H1 (cell line): ENCODE data around the gene RIMKLA. TPM values are rescaled to one million over a fixed set of nuclear protein-coding genes. Genes with fewer than 3 reads are reported as not detected.

Source experiments
- CTCF ChIA-PET: fragments of 300-600 bp; sonication (Branson Sonifier 250); formaldehyde crosslinking; loops from one replicate; lab custom pipeline; 2021; ENCODE audit not compliant: partially characterized antibody; lab: Charles Lee
- POLR2A ChIA-PET: fragments of 300-600 bp; sonication (Branson Sonifier 250); formaldehyde crosslinking; loops from one replicate; lab custom pipeline; 2021; ENCODE audit warnings: inconsistent platforms; ENCODE audit not compliant: partially characterized antibody; lab: Charles Lee
- DNase-seq, 2 experiments: peaks; one replicate each; pipeline versions ENCODE4 v3.0.0 to v3.0.0-alpha.2; 2010 to 2022; ENCODE audit warnings: low spot score in 2 of 2, low read depth in 1 of 2, mixed read lengths in 1 of 2
- FAIRE-seq: peaks from 2 replicates; lab custom pipeline; 2011; peaks lifted over from hg19 to GRCh38; lab: Jason Lieb, UNC
- H2AFZ ChIP-seq: 2 replicates; pipeline ENCODE4 v1.8.1; 2012; ENCODE audit warnings: low read length, inconsistent platforms
- H2AK5ac ChIP-seq: 2 replicates; pipeline ENCODE4 v1.6.1; 2013; ENCODE audit warnings: low read depth, low read length
- H2BK120ac ChIP-seq: replicated peaks from 2 replicates; pipeline ENCODE3; 2013; ENCODE audit warnings: low read depth, low read length, inconsistent platforms
- H2BK12ac ChIP-seq: 2 replicates; pipeline ENCODE4 v1.6.1; 2013; ENCODE audit warnings: low read depth, low read length
- H2BK15ac ChIP-seq: 2 replicates; pipeline ENCODE4 v1.6.1; 2013; ENCODE audit warnings: low read length
- H2BK20ac ChIP-seq: 2 replicates; pipeline ENCODE4 v1.6.1; 2013; ENCODE audit warnings: low read length
- H2BK5ac ChIP-seq: 2 replicates; pipeline ENCODE4 v1.6.1; 2013; ENCODE audit warnings: low read depth, low read length
- H3K14ac ChIP-seq: 2 replicates; pipeline ENCODE4 v1.6.1; 2013; ENCODE audit warnings: inconsistent platforms; ENCODE audit not compliant: insufficient read length
- H3K18ac ChIP-seq: 2 replicates; pipeline ENCODE4 v1.6.1; 2013; ENCODE audit warnings: low read length; ENCODE audit errors: extremely low read depth
- H3K23ac ChIP-seq: 2 replicates; pipeline ENCODE4 v1.6.1; 2013; ENCODE audit warnings: inconsistent platforms; ENCODE audit not compliant: insufficient read length
- H3K23me2 ChIP-seq: 2 replicates; pipeline ENCODE4 v1.6.1; 2013; ENCODE audit warnings: low read depth, low read length
- H3K27ac ChIP-seq: 2 replicates; pipeline ENCODE4 v1.6.1; 2011; ENCODE audit warnings: low read depth, low read length, inconsistent platforms
- H3K27me3 ChIP-seq, 4 experiments: replicated peaks in 1 of 4; 1 replicate in 1 of 4; 2 replicates in 3 of 4; pipeline versions ENCODE4 v1.6.1 to v1.8.1; 2011 to 2013; ENCODE audit warnings: low read length in 3 of 4, mild to moderate bottlenecking in 3 of 4, inconsistent platforms in 2 of 4, mixed read lengths in 2 of 4, moderate library complexity in 1 of 4; ENCODE audit not compliant: control insufficient read depth in 3 of 4, insufficient read depth in 3 of 4; ENCODE audit errors: extremely low read depth in 1 of 4
- H3K36me3 ChIP-seq, 4 experiments: 2 replicates each; pipeline versions ENCODE4 v1.6.1 to v1.8.1; 2011 to 2013; ENCODE audit warnings: mild to moderate bottlenecking in 4 of 4, low read length in 3 of 4, moderate library complexity in 2 of 4, control low read depth in 1 of 4, inconsistent platforms in 1 of 4; ENCODE audit not compliant: insufficient read depth in 4 of 4, control insufficient read depth in 2 of 4
- H3K4ac ChIP-seq: replicated peaks from 2 replicates; pipeline ENCODE3; 2013; ENCODE audit warnings: low read length, low read depth, mixed read lengths, inconsistent platforms; ENCODE audit not compliant: insufficient read length
- H3K4me1 ChIP-seq, 4 experiments: replicated peaks in 1 of 4; 1 replicate in 1 of 4; 2 replicates in 3 of 4; pipeline versions ENCODE4 v1.6.1 to v1.8.1; 2011 to 2013; ENCODE audit warnings: low read length in 3 of 4, inconsistent platforms in 2 of 4, mixed read lengths in 1 of 4; ENCODE audit not compliant: insufficient read depth in 4 of 4, control insufficient read depth in 3 of 4
- H3K4me2 ChIP-seq, 2 experiments: 2 replicates each; pipeline versions ENCODE4 v1.6.1 to v1.8.1; 2011 to 2013; ENCODE audit warnings: low read depth in 2 of 2, low read length in 2 of 2, control low read depth in 1 of 2, inconsistent platforms in 1 of 2, mild to moderate bottlenecking in 1 of 2; ENCODE audit not compliant: insufficient read depth in 1 of 2
- H3K4me3 ChIP-seq, 4 experiments: fragments of 200-600, 300-600 bp in 1 of 4; sonication (generic), shearing (Covaris generic), sonication (Bioruptor Twin) in 1 of 4; 2 replicates each; pipeline versions ENCODE4 v1.5.1 to v1.8.1; 2011 to 2016; ENCODE audit warnings: low read length in 4 of 4, low read depth in 3 of 4, control low read depth in 2 of 4, inconsistent platforms in 2 of 4, mild to moderate bottlenecking in 2 of 4, mixed read lengths in 1 of 4, moderate library complexity in 1 of 4; ENCODE audit not compliant: insufficient read depth in 2 of 4; ENCODE audit errors: extremely low read depth in 1 of 4
- H3K56ac ChIP-seq: replicated peaks from 2 replicates; pipeline ENCODE3; 2013; ENCODE audit warnings: low read depth, mild to moderate bottlenecking, mixed read lengths, low read length, inconsistent platforms; ENCODE audit not compliant: insufficient read length
- H3K79me1 ChIP-seq: 2 replicates; pipeline ENCODE4 v1.6.1; 2013; ENCODE audit warnings: low read depth, low read length, control low read depth
- H3K79me2 ChIP-seq, 2 experiments: 2 replicates each; pipeline versions ENCODE4 v1.6.1 to v1.8.1; 2012 to 2013; ENCODE audit warnings: low read length in 2 of 2, mild to moderate bottlenecking in 2 of 2, inconsistent platforms in 1 of 2; ENCODE audit not compliant: insufficient read depth in 2 of 2, control insufficient read depth in 1 of 2
- H3K9ac ChIP-seq, 4 experiments: replicated peaks in 1 of 4; 1 replicate in 1 of 4; 2 replicates in 3 of 4; pipeline versions ENCODE4 v1.6.1 to v1.8.1; 2011 to 2013; ENCODE audit warnings: low read depth in 3 of 4, low read length in 3 of 4, control low read depth in 2 of 4, mild to moderate bottlenecking in 2 of 4, moderate library complexity in 2 of 4, inconsistent platforms in 1 of 4; ENCODE audit errors: extremely low read depth in 1 of 4
- H3K9me3 ChIP-seq, 2 experiments: 2 replicates each; pipeline versions ENCODE4 v1.6.1 to v1.8.1; 2012 to 2013; ENCODE audit warnings: mild to moderate bottlenecking in 2 of 2, moderate library complexity in 2 of 2, control low read depth in 1 of 2, inconsistent platforms in 1 of 2, low read depth in 1 of 2, low read length in 1 of 2, mixed read lengths in 1 of 2; ENCODE audit not compliant: insufficient read depth in 2 of 2
- H4K20me1 ChIP-seq, 2 experiments: replicated peaks in 1 of 2; 2 replicates each; pipeline versions ENCODE3 to v1.8.1; 2011 to 2013; ENCODE audit warnings: inconsistent platforms in 2 of 2, low read length in 2 of 2, mild to moderate bottlenecking in 1 of 2; ENCODE audit not compliant: insufficient read depth in 2 of 2, control insufficient read depth in 1 of 2
- H4K5ac ChIP-seq: 2 replicates; pipeline ENCODE4 v1.6.1; 2013; ENCODE audit warnings: low read length, low read depth, mixed read lengths, inconsistent platforms; ENCODE audit not compliant: insufficient read length
- H4K8ac ChIP-seq: 2 replicates; pipeline ENCODE4 v1.8.0; 2013; ENCODE audit warnings: mild to moderate bottlenecking, moderate library complexity, low read length, inconsistent platforms; ENCODE audit not compliant: insufficient read depth; ENCODE audit errors: extremely low read depth
- H4K91ac ChIP-seq: replicated peaks from 2 replicates; pipeline ENCODE3; 2013; ENCODE audit warnings: low read length, mixed read lengths, inconsistent platforms; ENCODE audit not compliant: insufficient read length
- ASH2L ChIP-seq: fragments of 200-600, 300-600 bp; sonication (generic); IDR thresholded peaks from one replicate; pipeline ENCODE4 v1.7.1; 2017; ENCODE audit warnings: low read length
- BCL11A ChIP-seq, 2 experiments: IDR thresholded peaks; one replicate each; pipeline ENCODE4 v1.6.1; 2011; ENCODE audit warnings: low read depth in 2 of 2, low read length in 2 of 2, mild to moderate bottlenecking in 2 of 2
- BRCA1 ChIP-seq: IDR thresholded peaks from 2 replicates; pipeline ENCODE4 v1.6.1; 2012; ENCODE audit warnings: low read depth, low read length, improper control_type of control experiment
- GABPA ChIP-seq: IDR thresholded peaks from 2 replicates; pipeline ENCODE4 v1.6.1; 2011; ENCODE audit warnings: mild to moderate bottlenecking, low read length, moderate library complexity, borderline replicate concordance; ENCODE audit not compliant: insufficient read depth
- GTF2F1 ChIP-seq: IDR thresholded peaks from 2 replicates; pipeline ENCODE4 v1.6.1; 2012; ENCODE audit warnings: low read depth, low read length, improper control_type of control experiment, borderline replicate concordance
- JUN ChIP-seq: IDR thresholded peaks from 2 replicates; pipeline ENCODE4 v1.6.1; 2011; ENCODE audit warnings: low read depth, mild to moderate bottlenecking, improper control_type of control experiment, low read length
- MAX ChIP-seq: IDR thresholded peaks from 2 replicates; pipeline ENCODE4 v1.6.1; 2012; ENCODE audit warnings: inconsistent platforms
- PHF8 ChIP-seq: fragments of 200-600 bp; sonication (generic); conservative IDR thresholded peaks from 2 replicates; pipeline ENCODE4 v1.7.1; 2012; ENCODE audit warnings: low read depth, mild to moderate bottlenecking, inconsistent platforms, low read length, moderate library complexity
- POU5F1 ChIP-seq: IDR thresholded peaks from 2 replicates; pipeline ENCODE4 v1.6.1; 2011; ENCODE audit warnings: low read depth, mild to moderate bottlenecking, low read length, moderate library complexity
- RXRA ChIP-seq: IDR thresholded peaks from 2 replicates; pipeline ENCODE4 v1.6.1; 2011; ENCODE audit warnings: low read depth, mild to moderate bottlenecking, low read length, moderate library complexity; ENCODE audit not compliant: insufficient read depth
- SAP30 ChIP-seq: fragments of 300-600 bp; sonication (generic); IDR thresholded peaks from 2 replicates; pipeline ENCODE4 v1.7.1; 2012; ENCODE audit warnings: low read length, moderate library complexity, mild to moderate bottlenecking, inconsistent platforms; ENCODE audit not compliant: insufficient read depth, insufficient replicate concordance
- SIRT6 ChIP-seq: IDR thresholded peaks from one replicate; pipeline ENCODE4 v1.7.1; 2012; ENCODE audit warnings: low read length, inconsistent platforms
- SP2 ChIP-seq: IDR thresholded peaks from 2 replicates; pipeline ENCODE4 v1.6.1; 2012; ENCODE audit warnings: mild to moderate bottlenecking, low read length, inconsistent platforms
- TAF1 ChIP-seq: IDR thresholded peaks from 2 replicates; pipeline ENCODE4 v1.6.1; 2011; ENCODE audit warnings: mild to moderate bottlenecking, low read depth, low read length
- YY1 ChIP-seq: IDR thresholded peaks from 2 replicates; pipeline ENCODE4 v1.6.1; 2011; ENCODE audit warnings: low read depth, mild to moderate bottlenecking, low read length
- WGBS, 2 experiments: shearing (Covaris generic) in 1 of 2; methylation state at CpG; one replicate each; pipeline versions ENCODE4 v1.1.6 to v1.1.7; 2013 to 2015; ENCODE audit warnings: low lambda C conversion rate in 2 of 2, mixed read lengths in 2 of 2, inconsistent platforms in 1 of 2, low coverage in 1 of 2, missing lambda C conversion rate in 1 of 2; ENCODE audit not compliant: insufficient replicate concordance in 2 of 2, insufficient coverage in 1 of 2, insufficient read length in 1 of 2; ENCODE audit errors: extremely low coverage in 1 of 2, missing lambda C conversion rate in 1 of 2; 5-methylcytosine and 5-hydroxymethylcytosine counted together
- polyA plus RNA-seq, 7 experiments: library from polyadenylated mRNA; depleted of rRNA in 3 of 7; stranded (reverse) in 5 of 7; unstranded in 2 of 7; fragments of >200 nt in 5 of 7; fragments of 200-250 nt in 2 of 7; gene quantifications; 1 replicate in 5 of 7; 2 replicates in 1 of 7; 4 replicates in 1 of 7; pipeline versions ENCODE4 v1.2.1 to v1.2.3, GENCODE V29; 2011 to 2013; ENCODE audit warnings: missing spikeins in 2 of 7, mixed read lengths in 2 of 7
- total RNA-seq: library from RNA; stranded (reverse); fragmentation: NEBNext Ultra II Directional; extraction: Animal tissue kit (Norgen Biotek cat#: 25700); gene quantifications from 2 replicates; pipeline ENCODE4 v1.2.1, GENCODE V29; 2021

RIMKLA gene
- total and polyA plus RNA-seq, 2 of the 8 experiments (the other 6 are each of a cell fraction or from before 2014, with no cell fraction given), result 3.2 to 5.8 TPM

- FAIRE-seq (no peak), DNase-seq (no peak)
- Histone ChIP-seq H3K23me2 (no peaks in the 10 kb centered on the region), H3K27me3 (no peaks in the 10 kb centered on the region), H4K91ac (no peak overlapping the region), H3K4ac (no peak overlapping the region), H3K14ac (no peak overlapping the region), H4K5ac (no peak overlapping the region), H2BK5ac (no peak overlapping the region), H3K9me3 (no peaks in the 10 kb centered on the region), H2BK20ac (no peak overlapping the region), H3K9ac (no peak overlapping the region), H2BK15ac (no peak overlapping the region), H3K56ac (no peak overlapping the region), H3K23ac (no peak overlapping the region), H3K4me2 (no peak overlapping the region), H3K4me3 (no peak overlapping the region), H3K79me2 (no peaks in the 10 kb centered on the region), H3K79me1 (no peaks in the 10 kb centered on the region), H2BK120ac (no peak overlapping the region), H4K8ac (no peak overlapping the region), H2AFZ (no peak overlapping the region), H3K27ac (no peak overlapping the region), H3K4me1 (0 out of 7 replicates have a peak, but pooled peaks cover 0 to 2% (median 0%) of the 10 kb centered on the region in 4 experiments), H4K20me1 (no peaks in the 10 kb centered on the region), H2BK12ac (no peak overlapping the region), H2AK5ac (no peak overlapping the region), H3K18ac (no peak overlapping the region), H3K36me3 (no peaks in the 10 kb centered on the region)
- ChIA-PET POLR2A (no interaction called here), CTCF (interaction anchor here (0.7 to 1.4 kb wide), 3 partner anchors 60 to 191 kb away, joined by 3 to 5 read pairs (median 3); no protein-coding TSS in a partner anchor)
- 93% methylated on average over 2 of the region's 2 CpGs; no CpG with 5 or more reads in 1 of the 2 experiments for WGBS, 2 experiments
- TF ChIP-seq YY1 (no peak), SAP30 (no peak), MAX (no peak), TAF1 (no peak), GTF2F1 (no peak), ASH2L (no peak), SP2 (no peak), SIRT6 (no peak), BRCA1 (no peak), POU5F1 (no peak), BCL11A (IDR thresholded peaks at IDR 0.05; ENCODE audit: low read depth in 2 of 2, low read length in 2 of 2) (no peak), GABPA (no peak), PHF8 (no peak), JUN (no peak), RXRA (no peak)
Observed at GRCh38 chr1:42364542-42364941, 16.1 kb upstream of the RIMKLA start.
